HG03139 (cell line): ENCODE data around the gene GRHL1.
"Not testable (repeated sequence)": the region's sequence is repeated elsewhere in the genome, so short reads cannot be mapped to it uniquely, and the experiment has no call there.

Source experiments
- ATAC-seq: cut with Tn5 transposase; IDR thresholded peaks from one replicate; pipeline ENCODE4 v1.9.1; 2021; ENCODE audit not compliant: unreplicated experiment

Gene GRHL1

DNA sequence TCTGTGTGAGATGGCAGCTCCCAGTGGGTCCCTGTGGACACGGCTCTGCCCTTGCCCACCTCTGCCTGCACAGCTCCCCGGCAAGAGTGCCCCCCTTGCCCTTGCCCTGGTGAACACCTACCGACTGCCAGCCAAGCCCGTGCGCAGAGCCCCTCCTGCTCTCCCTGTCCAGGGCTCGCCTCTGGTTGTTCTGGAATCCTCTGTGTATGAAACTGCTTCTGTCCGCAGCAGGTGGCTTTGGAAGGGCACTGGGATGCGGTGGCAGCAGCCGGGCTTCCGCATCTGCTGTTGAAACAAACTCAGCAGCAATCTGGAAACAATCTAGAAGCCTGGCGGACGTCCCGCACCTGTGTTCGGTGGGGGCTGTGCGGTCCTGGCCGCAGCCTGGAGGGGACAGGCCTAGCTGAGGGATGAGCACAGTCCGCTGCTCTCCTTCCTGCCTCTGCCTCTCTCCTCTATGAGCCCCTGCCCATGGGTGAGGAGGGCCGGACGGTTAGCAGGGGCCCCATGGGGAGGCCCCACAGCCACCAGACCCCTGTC is 57.8 kb downstream of the GRHL1 start:
- ATAC-seq, result no peak

DNA sequence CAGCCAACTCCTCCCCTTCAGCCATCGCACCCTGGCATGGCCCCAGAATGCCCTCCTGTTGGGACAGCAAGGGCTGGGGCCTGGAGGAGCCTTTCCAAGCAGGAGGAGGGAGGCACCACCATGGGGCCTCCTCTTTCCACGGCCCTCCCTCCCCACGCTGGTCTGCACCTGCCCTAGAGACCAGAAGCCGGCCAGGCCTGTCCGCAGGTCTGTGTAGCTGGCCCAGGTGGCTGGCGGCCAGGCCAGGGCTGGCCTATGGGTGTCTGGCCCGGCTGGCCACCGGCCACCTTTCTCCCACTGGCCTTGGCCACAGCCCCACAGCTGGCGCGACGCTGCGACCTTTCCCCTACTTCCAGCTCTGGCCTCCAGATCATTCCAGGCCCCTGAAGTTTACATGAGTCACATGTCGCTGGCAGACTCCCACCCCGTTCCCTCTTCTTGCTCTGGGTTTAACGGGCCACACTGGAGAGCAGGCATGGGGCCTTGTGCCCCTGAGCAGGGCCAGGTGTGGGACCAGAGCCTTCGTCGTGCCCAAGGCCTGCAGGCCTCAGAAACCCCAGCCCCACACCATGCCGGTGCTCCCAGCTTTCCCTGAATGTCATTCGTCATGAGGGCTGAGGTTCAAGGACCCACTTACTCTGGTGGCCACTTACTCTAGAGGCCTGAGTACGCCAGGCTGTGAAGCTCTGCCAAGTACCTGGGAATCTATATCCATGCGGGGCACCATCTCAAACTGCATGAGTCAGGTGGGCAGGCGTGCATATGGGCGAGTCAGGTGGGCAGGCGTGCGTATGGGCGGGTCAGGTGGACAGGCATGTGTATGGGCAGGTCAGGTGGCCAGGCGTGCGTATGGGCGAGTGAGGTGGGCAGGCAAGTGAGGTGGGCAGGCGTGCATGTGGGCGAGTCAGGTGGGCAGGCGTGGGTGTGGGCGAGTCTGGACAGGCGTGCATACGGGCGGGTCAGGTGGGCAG is 58.6 kb downstream of the GRHL1 start:
- ATAC-seq, result no peak

- not testable (repeated sequence) for ATAC-seq
These were observed 59.5 kb downstream of the GRHL1 start for GRCh38 chr2:10010861-10011605.

- ATAC-seq, result not testable (repeated sequence)
These were observed 60.3 kb downstream of the GRHL1 start for GRCh38 chr2:10011606-10012325.

DNA sequence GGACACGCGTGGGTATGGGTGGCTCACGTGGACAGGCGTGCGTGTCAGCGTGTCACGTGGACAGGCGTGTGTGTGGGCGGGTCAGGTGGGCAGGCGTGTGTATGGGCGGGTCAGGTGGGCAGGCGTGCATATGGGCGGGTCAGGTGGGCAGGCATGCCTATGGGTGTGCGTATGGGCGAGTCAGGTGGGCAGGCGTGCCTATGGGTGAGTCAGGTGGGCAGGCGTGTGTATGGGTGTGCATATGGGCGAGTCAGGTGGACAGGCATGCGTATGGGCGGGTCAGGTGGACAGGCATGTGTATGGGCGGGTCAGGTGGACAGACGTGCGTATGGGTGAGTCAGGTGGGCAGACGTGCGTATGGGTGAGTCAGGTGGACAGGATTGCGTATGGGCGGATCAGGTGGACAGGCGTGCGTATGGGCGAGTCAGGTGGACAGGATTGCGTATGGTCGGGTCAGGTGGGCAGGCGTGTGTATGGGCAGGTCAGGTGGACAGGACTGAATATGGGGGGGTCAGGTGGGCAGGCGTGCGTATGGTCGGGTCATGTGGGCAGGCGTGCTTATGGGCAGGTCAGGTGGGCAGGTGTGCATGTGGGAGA is 61.0 kb downstream of the GRHL1 start:
- ATAC-seq, result not testable (repeated sequence)

GRCh38 chr2:10012963-10013461 is 61.5 kb downstream of the GRHL1 start:
- no peak for ATAC-seq

DNA sequence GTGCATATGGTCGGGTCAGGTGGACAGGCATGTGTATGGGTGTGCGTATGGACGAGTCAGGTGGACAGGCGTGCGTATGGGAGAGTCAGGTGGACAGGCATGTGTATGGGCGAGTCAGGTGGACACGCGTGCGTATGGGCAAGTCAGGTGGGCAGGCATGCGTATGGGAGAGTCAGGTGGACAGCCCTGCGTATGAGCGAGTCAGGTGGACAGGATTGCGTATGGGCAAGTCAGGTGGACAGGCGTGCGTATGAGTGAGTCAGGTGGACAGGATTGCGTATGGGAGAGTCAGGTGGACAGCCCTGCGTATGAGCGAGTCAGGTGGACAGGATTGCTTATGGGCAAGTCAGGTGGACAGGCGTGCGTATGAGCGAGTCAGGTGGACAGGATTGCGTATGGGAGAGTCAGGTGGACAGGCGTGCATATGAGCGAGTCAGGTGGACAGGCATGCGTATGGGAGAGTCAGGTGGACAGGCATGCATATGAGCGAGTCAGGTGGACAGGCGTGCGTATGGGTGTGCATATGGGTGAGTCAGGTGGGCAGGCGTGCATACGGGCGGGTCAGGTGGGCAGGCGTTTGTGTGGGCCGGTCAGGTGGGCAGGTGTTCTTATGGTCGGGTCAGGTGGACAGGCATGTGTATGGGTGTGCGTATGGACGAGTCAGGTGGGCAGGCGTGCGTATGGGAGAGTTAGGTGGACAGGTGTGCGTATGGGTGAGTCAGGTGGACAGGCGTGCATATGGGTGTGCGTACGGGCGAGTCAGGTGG is 62.3 kb downstream of the GRHL1 start:
- not testable (repeated sequence) for ATAC-seq

DNA sequence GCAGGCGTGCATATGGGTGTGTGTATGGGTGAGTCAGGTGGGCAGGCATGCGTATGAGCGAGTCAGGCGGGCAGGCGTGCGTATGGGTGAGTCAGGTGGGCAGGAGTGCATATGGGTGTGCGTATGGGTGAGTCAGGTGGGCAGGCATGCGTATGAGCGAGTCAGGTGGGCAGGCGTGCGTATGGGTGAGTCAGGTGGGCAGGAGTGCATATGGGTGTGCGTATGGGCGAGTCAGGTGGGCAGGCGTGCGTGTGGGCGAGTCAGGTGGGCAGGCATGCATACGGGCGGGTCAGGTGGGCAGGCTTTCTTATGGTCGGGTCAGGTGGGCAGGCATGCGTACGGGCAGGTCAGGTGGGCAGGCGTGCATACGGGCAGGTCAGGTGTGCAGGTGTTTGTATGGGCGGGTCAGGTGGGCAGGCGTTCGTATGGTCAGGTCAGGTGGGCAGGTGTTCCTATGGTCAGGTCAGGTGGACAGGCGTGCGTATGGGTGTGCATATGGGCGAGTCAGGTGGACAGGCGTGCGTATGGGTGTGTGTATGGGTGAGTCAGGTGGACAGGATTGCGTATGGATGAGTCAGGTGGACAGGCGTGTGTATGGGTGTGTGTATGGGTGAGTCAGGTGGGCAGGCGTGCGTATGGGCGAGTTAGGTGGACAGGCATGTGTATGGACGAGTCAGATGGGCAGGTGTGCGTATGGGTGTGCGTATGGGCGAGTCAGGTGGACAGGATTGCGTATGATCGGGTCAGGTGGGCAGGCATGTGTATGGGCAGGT is 63.1 kb downstream of the GRHL1 start:
- ATAC-seq, result no peak

- not testable (repeated sequence) for ATAC-seq
These were observed 64.0 kb downstream of the GRHL1 start for GRCh38 chr2:10015376-10015989.

GRCh38 chr2:10016001-10016801 is 64.7 kb downstream of the GRHL1 start:
- no peak for ATAC-seq

DNA sequence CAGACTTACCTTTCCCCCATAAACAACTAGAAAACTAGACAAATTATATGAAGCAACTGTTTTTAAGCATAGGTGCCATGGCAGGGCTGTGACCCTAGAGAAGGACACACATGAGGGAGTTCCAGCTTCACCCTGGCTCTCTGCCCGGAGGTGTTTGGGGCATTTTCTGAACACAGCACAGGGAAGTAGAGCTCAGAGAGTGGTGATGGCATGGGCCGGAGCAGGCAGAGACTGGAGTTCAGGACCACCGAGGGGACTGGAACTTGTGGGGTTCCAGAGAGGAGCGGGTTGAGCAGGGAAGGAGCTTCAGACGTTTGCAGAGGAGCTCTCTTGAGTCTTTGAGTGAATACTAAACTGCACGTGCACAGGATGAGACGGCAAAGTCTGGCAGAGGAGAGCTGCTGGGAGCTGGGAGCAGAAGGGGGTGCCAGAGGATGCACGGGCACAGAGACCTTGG is 65.3 kb downstream of the GRHL1 start:
- no peak for ATAC-seq

DNA sequence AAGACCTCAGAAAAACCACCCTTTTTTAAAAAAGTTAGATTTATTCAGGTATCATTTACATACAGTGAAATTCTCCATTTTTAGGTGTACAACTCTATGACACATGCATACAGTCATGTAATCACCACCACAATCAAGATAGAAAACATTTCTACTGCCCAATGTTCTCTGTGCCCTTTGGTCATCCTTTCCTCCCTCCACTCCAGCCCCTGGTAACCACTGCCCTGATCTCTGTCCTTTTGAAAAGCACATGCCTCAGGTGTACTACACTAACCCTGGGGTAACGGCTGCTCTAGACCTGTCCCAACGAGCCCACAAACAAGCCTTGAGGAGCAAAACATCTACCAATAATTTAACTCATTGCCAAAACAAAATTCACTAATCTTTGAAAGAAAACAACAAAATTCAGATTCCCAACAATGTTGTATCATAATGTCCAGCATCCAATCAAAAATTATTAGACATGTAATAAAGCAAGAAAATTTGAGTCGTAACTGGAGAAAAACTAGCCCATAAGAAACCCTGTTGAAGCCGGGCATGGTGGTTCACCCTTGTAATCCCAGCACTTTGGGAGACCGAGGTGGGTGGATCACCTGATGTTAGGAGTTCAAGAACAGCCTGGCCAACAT is 65.9 kb downstream of the GRHL1 start:
- ATAC-seq, result no peak

- no peak for ATAC-seq
These were observed 67.7 kb downstream of the GRHL1 start for GRCh38 chr2:10019174-10019573.

GRCh38 chr2:10019602-10020400 is 68.3 kb downstream of the GRHL1 start:
- no peak for ATAC-seq

DNA sequence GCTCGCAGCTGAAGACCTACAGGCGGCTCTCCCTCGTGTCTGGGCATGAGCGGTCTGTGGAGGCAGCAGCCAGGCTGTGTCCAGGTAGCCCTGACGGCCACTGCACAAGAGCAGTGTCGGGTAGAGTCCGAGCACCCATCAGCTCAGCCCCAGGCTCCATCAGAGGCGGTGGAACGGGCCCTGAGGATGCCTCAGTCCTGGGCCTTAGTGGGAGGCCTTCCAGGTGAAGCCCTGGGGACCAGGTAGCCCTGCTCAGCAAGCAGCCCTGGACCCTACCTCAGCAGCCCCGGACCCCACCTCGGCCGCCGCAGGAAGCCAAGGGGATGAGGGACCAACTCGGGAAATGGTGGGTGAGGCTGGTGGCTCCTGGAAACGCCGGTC is 70.5 kb downstream of the GRHL1 start:
- ATAC-seq, result no peak

DNA sequence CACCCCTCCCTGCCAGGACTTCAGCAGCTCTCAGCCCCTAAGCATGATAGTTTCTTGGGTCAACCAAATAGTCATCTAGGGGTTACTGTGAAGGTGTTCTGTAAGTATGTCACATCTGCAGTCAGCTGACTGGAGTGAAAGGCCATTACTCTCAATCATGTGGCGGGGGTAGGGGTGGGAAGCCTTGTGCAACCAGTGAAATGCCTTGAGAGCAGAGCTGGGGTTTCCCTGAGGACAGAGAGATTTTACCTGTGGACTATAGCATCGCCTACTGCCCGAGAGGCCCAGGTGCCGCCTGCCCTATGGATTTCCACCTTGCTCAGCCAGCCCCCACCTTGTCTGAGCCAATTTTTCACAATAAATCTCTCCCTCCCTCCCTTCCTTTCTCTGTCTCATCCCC is 71.0 kb downstream of the GRHL1 start:
- no peak for ATAC-seq
